ENCODE measurements around the gene SIN3B. TPM values are rescaled to one million over a fixed set of nuclear protein-coding genes. Genes with fewer than 3 reads are reported as not detected.

The SIN3B gene
- polyA plus RNA-seq, 1 of the 3 experiments (the other 2 are of a cell fraction), result 29.7 TPM

DNA sequence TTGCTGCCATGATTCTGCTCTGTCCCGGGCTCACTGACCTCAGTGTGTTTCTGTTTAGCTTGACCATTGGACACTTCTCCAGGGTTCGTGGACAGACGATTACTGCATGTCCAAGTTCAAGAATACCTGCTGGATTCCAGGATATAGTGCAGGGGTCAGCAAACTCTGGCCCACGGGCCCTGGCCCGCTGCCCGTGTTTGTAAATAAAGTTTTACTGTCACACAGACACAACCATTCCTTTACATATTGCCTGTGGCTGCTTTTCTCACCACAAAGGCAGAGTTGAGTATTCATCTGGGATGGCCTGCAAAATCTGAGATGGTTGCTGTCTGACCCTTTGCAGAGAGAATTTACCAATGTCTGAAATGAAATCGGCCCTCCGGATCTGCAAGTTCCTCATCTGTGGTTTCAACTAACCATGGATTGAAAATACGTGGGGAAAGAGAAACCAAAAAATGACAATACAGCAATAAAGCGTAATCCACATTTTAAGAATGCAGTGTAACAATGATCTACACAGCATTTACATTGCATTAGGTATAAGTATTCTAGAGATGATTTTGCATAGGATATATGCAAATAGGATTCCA is 33.7 kb downstream of the SIN3B start:
- no peaks in the 10 kb centered on the region for H3K79me2 ChIP-seq (ENCODE audit: insufficient read depth)
- DNase-seq, result no peak
- H3K27me3 ChIP-seq (ENCODE audit: insufficient read depth), result no peaks in the 10 kb centered on the region
- H3K4me2 ChIP-seq, result no peak overlapping the region
- H3K36me3 ChIP-seq (replicated peaks in 1 of 2; ENCODE audit: control insufficient read depth in 1 of 2, insufficient read depth in 2 of 2, low read length in 1 of 2), result peaks cover 27 to 40% of the 10 kb centered on the region in 2 experiments
- ChIA-PET CTCF (no interaction called here), POLR2A (no interaction called here)
- H4K20me1 ChIP-seq (ENCODE audit: insufficient read depth), result no peaks in the 10 kb centered on the region
- no peak overlapping the region for H2AFZ ChIP-seq (ENCODE audit: low read depth)
- H3K9me3 ChIP-seq, result no peaks in the 10 kb centered on the region
- H3K4me1 ChIP-seq (ENCODE audit: control insufficient read depth in 1 of 2, insufficient read depth in 2 of 2, low read depth in 1 of 2, low read length in 1 of 2), result no peaks in the 10 kb centered on the region
- H3K9me2 ChIP-seq, result no peaks in the 10 kb centered on the region
- H3K27ac ChIP-seq (ENCODE audit: low read depth in 2 of 2, low read length in 1 of 2), result no peak overlapping the region
- 96% methylated on average over 10 of the region's 10 CpGs for WGBS (ENCODE audit: low lambda C conversion rate)
- H3F3A ChIP-seq (replicated peaks; ENCODE audit: insufficient read depth), result no peaks in the 10 kb centered on the region
- no peak for TF ChIP-seq RCOR1 (IDR thresholded peaks at IDR 0.05; ENCODE audit: low read length)
- TF ChIP-seq FOSL2 (IDR thresholded peaks at IDR 0.05; ENCODE audit: borderline replicate concordance, low read depth), result no peak
- TF ChIP-seq TEAD4 (IDR thresholded peaks at IDR 0.05; ENCODE audit: borderline replicate concordance, insufficient read depth), result no peak
- no peak for TF ChIP-seq GABPA (IDR thresholded peaks at IDR 0.05; ENCODE audit: low read depth)
- no peak for TF ChIP-seq NRF1 (IDR thresholded peaks at IDR 0.05; ENCODE audit: low read depth, low read length)
- no peak for TF ChIP-seq CHD2 (IDR thresholded peaks at IDR 0.05; ENCODE audit: low read length, partially characterized antibody)
- TF ChIP-seq MXI1 (IDR thresholded peaks at IDR 0.05; ENCODE audit: low read depth, low read length), result no peak
- TF ChIP-seq, protein P1, sequence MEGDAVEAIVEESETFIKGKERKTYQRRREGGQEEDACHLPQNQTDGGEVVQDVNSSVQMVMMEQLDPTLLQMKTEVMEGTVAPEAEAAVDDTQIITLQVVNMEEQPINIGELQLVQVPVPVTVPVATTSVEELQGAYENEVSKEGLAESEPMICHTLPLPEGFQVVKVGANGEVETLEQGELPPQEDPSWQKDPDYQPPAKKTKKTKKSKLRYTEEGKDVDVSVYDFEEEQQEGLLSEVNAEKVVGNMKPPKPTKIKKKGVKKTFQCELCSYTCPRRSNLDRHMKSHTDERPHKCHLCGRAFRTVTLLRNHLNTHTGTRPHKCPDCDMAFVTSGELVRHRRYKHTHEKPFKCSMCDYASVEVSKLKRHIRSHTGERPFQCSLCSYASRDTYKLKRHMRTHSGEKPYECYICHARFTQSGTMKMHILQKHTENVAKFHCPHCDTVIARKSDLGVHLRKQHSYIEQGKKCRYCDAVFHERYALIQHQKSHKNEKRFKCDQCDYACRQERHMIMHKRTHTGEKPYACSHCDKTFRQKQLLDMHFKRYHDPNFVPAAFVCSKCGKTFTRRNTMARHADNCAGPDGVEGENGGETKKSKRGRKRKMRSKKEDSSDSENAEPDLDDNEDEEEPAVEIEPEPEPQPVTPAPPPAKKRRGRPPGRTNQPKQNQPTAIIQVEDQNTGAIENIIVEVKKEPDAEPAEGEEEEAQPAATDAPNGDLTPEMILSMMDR (IDR thresholded peaks at IDR 0.05), result no peak
- TF ChIP-seq, protein P2, sequence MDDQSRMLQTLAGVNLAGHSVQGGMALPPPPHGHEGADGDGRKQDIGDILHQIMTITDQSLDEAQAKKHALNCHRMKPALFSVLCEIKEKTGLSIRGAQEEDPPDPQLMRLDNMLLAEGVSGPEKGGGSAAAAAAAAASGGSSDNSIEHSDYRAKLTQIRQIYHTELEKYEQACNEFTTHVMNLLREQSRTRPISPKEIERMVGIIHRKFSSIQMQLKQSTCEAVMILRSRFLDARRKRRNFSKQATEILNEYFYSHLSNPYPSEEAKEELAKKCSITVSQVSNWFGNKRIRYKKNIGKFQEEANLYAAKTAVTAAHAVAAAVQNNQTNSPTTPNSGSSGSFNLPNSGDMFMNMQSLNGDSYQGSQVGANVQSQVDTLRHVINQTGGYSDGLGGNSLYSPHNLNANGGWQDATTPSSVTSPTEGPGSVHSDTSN (IDR thresholded peaks at IDR 0.05), result no peak
- no peak for TF ChIP-seq RXRA (IDR thresholded peaks at IDR 0.05; ENCODE audit: borderline replicate concordance, low read depth)
- TF ChIP-seq EP300 (IDR thresholded peaks at IDR 0.05; ENCODE audit: borderline replicate concordance in 1 of 2, low read depth in 1 of 2, low read length in 1 of 2), result no peak
- TF ChIP-seq ELF1 (IDR thresholded peaks at IDR 0.05), result no peak
- TF ChIP-seq, protein P3, sequence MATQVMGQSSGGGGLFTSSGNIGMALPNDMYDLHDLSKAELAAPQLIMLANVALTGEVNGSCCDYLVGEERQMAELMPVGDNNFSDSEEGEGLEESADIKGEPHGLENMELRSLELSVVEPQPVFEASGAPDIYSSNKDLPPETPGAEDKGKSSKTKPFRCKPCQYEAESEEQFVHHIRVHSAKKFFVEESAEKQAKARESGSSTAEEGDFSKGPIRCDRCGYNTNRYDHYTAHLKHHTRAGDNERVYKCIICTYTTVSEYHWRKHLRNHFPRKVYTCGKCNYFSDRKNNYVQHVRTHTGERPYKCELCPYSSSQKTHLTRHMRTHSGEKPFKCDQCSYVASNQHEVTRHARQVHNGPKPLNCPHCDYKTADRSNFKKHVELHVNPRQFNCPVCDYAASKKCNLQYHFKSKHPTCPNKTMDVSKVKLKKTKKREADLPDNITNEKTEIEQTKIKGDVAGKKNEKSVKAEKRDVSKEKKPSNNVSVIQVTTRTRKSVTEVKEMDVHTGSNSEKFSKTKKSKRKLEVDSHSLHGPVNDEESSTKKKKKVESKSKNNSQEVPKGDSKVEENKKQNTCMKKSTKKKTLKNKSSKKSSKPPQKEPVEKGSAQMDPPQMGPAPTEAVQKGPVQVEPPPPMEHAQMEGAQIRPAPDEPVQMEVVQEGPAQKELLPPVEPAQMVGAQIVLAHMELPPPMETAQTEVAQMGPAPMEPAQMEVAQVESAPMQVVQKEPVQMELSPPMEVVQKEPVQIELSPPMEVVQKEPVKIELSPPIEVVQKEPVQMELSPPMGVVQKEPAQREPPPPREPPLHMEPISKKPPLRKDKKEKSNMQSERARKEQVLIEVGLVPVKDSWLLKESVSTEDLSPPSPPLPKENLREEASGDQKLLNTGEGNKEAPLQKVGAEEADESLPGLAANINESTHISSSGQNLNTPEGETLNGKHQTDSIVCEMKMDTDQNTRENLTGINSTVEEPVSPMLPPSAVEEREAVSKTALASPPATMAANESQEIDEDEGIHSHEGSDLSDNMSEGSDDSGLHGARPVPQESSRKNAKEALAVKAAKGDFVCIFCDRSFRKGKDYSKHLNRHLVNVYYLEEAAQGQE (IDR thresholded peaks at IDR 0.05; ENCODE audit: low read depth, low read length), result no peak
- no peak for TF ChIP-seq RAD21 (IDR thresholded peaks at IDR 0.05; ENCODE audit: low read length)
- no peak for TF ChIP-seq RFX5 (IDR thresholded peaks at IDR 0.05; ENCODE audit: low read length)
- no peak for TF ChIP-seq NFIC (IDR thresholded peaks at IDR 0.05; ENCODE audit: borderline replicate concordance)
- TF ChIP-seq MEF2A (IDR thresholded peaks at IDR 0.05; ENCODE audit: borderline replicate concordance, low read depth), result no peak
- H3K4me3 ChIP-seq (ENCODE audit: low read depth in 2 of 2, low read length in 1 of 2), result no peak overlapping the region
- H3K9ac ChIP-seq, result no peak overlapping the region

Data from SK-N-SH (cell line).